CD4-positive, alpha-beta memory T cell (primary cell): ENCODE results near the gene STX11. TPM values are rescaled to one million over a fixed set of nuclear protein-coding genes. Genes with fewer than 3 reads are reported as not detected.

Experiments
- CTCF ChIA-PET: fragments of 350-600 bp; sonication (Branson Sonifier 250); formaldehyde crosslinking; loops from one replicate; lab custom pipeline; 2021; ENCODE audit warnings: inconsistent platforms; ENCODE audit not compliant: partially characterized antibody; lab: Charles Lee
- POLR2A ChIA-PET: fragments of 350-600 bp; sonication (Branson Sonifier 250); formaldehyde crosslinking; loops from one replicate; lab custom pipeline; 2021; ENCODE audit not compliant: partially characterized antibody; lab: Charles Lee
- DNase-seq, 5 donors: peaks; one replicate each; pipeline versions ENCODE4 v3.0.0 to v3.0.0-alpha.2; 2020 to 2022; ENCODE audit warnings: mixed read lengths in 1 of 5
- H3K27ac ChIP-seq: one replicate; pipeline ENCODE4 v1.7.0; 2013; ENCODE audit warnings: low read depth, low read length
- H3K27me3 ChIP-seq: 2 replicates; pipeline ENCODE4 v1.7.0; 2013; ENCODE audit warnings: mild to moderate bottlenecking, low read length, moderate library complexity; ENCODE audit not compliant: insufficient read depth
- H3K36me3 ChIP-seq: 2 replicates; pipeline ENCODE4 v1.7.0; 2013; ENCODE audit warnings: mild to moderate bottlenecking, low read length, moderate library complexity; ENCODE audit not compliant: insufficient read depth
- H3K4me1 ChIP-seq: 2 replicates; pipeline ENCODE4 v1.7.0; 2013; ENCODE audit warnings: mild to moderate bottlenecking, low read length, moderate library complexity; ENCODE audit not compliant: insufficient read depth
- H3K4me3 ChIP-seq, 2 donors: one replicate each; pipeline ENCODE4 v1.7.0; 2013; ENCODE audit warnings: low read length in 2 of 2, mild to moderate bottlenecking in 1 of 2
- H3K9me3 ChIP-seq, 2 donors: one replicate each; pipeline ENCODE4 v1.7.0; 2013; ENCODE audit warnings: low read length in 2 of 2, control low read depth in 1 of 2; ENCODE audit not compliant: control insufficient read depth in 1 of 2
- H3K27ac Mint-ChIP-seq, 7 donors: one replicate each; pipeline ENCODE4 v1.8.0; 2020 to 2021; ENCODE audit warnings: mixed read lengths in 7 of 7, mild to moderate bottlenecking in 6 of 7, inconsistent platforms in 3 of 7, moderate library complexity in 3 of 7
- H3K27me3 Mint-ChIP-seq, 2 donors: one replicate each; pipeline ENCODE4 v1.8.0; 2020 to 2021; ENCODE audit warnings: mixed read lengths in 2 of 2
- H3K36me3 Mint-ChIP-seq, 2 donors: one replicate each; pipeline ENCODE4 v1.8.0; 2020 to 2021; ENCODE audit warnings: mixed read lengths in 2 of 2, inconsistent platforms in 1 of 2, mild to moderate bottlenecking in 1 of 2
- H3K4me1 Mint-ChIP-seq, 4 donors: one replicate each; pipeline ENCODE4 v1.8.0; 2020 to 2021; ENCODE audit warnings: mixed read lengths in 4 of 4, mild to moderate bottlenecking in 1 of 4
- H3K4me3 Mint-ChIP-seq, 8 donors: one replicate each; pipeline ENCODE4 v1.8.0; 2020 to 2021; ENCODE audit warnings: mixed read lengths in 8 of 8, mild to moderate bottlenecking in 7 of 8, moderate library complexity in 6 of 8, inconsistent platforms in 3 of 8
- H3K9me3 Mint-ChIP-seq, 8 donors: one replicate each; pipeline ENCODE4 v1.8.0; 2020 to 2021; ENCODE audit warnings: mixed read lengths in 8 of 8, mild to moderate bottlenecking in 5 of 8, inconsistent platforms in 3 of 8, moderate library complexity in 1 of 8
- intact Hi-C: fragments of 100-400 bp; cut with micrococcal nuclease; formaldehyde crosslinking; loops from one replicate; pipeline ENCODE4 v1.15.1; 2023
- polyA plus RNA-seq, 2 donors: library from polyadenylated mRNA; unstranded; fragments of 300-500 nt; fragmentation: Illumina TruSeq; gene quantifications; one replicate each; pipeline ENCODE4 v1.2.3, GENCODE V29; 2021
- total RNA-seq, 2 experiments: library from RNA; stranded (reverse); gene quantifications; one replicate each; pipeline ENCODE4 v1.2.3, GENCODE V29; 2021

STX11 gene
- total and polyA plus RNA-seq, 4 experiments from 2014 or later, result 5.7 to 11.0 (median 7.9) TPM

DNA sequence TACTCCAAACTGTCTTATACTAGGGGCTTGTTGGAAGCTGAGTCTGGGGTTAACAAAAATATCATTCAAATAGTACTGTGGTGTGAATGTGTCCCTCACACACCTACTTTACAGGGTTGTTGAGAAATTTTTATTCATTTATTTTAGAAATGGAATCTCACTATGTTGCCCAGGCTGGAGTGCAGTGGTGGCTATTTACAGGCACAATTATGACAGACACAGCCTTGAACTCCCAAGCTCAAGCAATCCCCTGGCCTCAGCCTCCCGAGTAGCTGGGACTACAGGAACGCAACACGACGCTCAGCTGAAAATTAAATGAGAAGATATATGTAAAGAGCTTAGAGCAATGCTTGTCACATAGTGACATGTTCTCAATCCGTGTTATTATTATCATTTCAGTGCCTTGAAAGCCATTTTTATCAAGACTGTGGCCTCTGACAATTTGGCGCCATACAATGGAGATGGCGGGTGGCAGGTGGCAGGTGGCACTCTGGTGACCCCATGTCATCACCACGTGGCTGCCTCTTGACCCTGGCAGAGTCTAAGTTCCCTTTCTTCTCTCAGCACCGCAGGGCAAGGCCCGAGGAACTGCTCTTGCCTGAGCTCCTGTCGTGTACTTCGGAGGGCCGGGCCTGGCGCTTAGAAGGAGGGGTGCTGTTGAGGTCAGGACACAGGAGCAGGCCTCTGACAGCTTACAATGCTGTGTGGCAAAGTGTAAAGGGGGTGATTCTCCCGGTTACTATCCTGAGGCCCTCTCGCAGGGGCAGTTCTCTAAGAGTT lies 64.5 kb downstream of the STX11 start:
- ChIA-PET POLR2A (interaction anchor here (1.4 to 5.5 kb wide), 5 partner anchors 11 to 151 kb away, joined by 3 to 29 read pairs (median 4); partner anchors contain the start of gene STX11), CTCF (interaction anchor here (0.9 to 1.0 kb wide), 2 partner anchors 110 to 111 kb away, joined by 3 read pairs; no protein-coding TSS in a partner anchor)
- H3K9me3 Mint-ChIP-seq, result peaks cover 0 to 22% (median under 1%) of the 10 kb centered on the region in 8 donors
- no peaks in the 10 kb centered on the region for H3K27me3 ChIP-seq
- peaks cover 26 to 47% (median 36%) of the 10 kb centered on the region in 4 donors for H3K4me1 Mint-ChIP-seq
- no peaks in the 10 kb centered on the region for H3K36me3 ChIP-seq
- peak overlapping the region; percentile 89 to 99 (median 94) for H3K4me3 Mint-ChIP-seq
- peaks cover 0 to 21% of the 10 kb centered on the region in 2 donors for H3K36me3 Mint-ChIP-seq
- peaks cover 31% of the 10 kb centered on the region for H3K4me1 ChIP-seq
- peaks cover 4 to 14% of the 10 kb centered on the region in 2 donors for H3K27me3 Mint-ChIP-seq
- no peak for DNase-seq
- intact Hi-C loops, result loop anchor here (5.0 kb wide), 1 partner anchor 203 kb away; no protein-coding TSS in a partner anchor
- H3K27ac ChIP-seq, result peak overlapping the region; percentile 73
- H3K9me3 ChIP-seq, result no peaks in the 10 kb centered on the region
- peak overlapping the region; percentile 98 to 100 (median 99) for H3K27ac Mint-ChIP-seq
- peak overlapping the region; percentile 43 to 70 for H3K4me3 ChIP-seq

- CTCF ChIA-PET, result interaction anchor here (1.0 kb wide), 1 partner anchor 112 kb away, joined by 3 read pairs; no protein-coding TSS in a partner anchor
- peaks cover 0 to 22% (median under 1%) of the 10 kb centered on the region in 8 donors for H3K9me3 Mint-ChIP-seq
Measured at GRCh38 chr6:144215402-144215931, 65.2 kb downstream of the STX11 start.

GRCh38 chr6:144215932-144216667 lies 65.8 kb downstream of the STX11 start:
- POLR2A ChIA-PET, result interaction anchor here (0.7 to 5.5 kb wide), 9 partner anchors 13 to 682 kb away, joined by 3 to 29 read pairs (median 4); partner anchors contain the start of gene STX11
- intact Hi-C loops, result loop anchor here (1.0 to 5.0 kb wide), 10 partner anchors 65 to 373 kb away; partner anchors contain the start of genes LTV1, SF3B5 and UTRN
- no peaks in the 10 kb centered on the region for H3K9me3 ChIP-seq

More at GRCh38 chr6:144215402-144215931, 65.2 kb downstream of the STX11 start:
- Mint-ChIP-seq H3K36me3 (peaks cover 0 to 21% of the 10 kb centered on the region in 2 donors), H3K4me1 (peaks cover 26 to 47% (median 36%) of the 10 kb centered on the region in 4 donors), H3K4me3 (peak overlapping the region; percentile 89 to 99 (median 94)), H3K27me3 (peaks cover 2 to 13% of the 10 kb centered on the region in 2 donors), H3K27ac (peak overlapping the region; percentile 98 to 100 (median 99))
- Histone ChIP-seq H3K4me3 (peak overlapping the region; percentile 43 to 70), H3K9me3 (no peaks in the 10 kb centered on the region), H3K4me1 (peaks cover 31% of the 10 kb centered on the region), H3K27ac (peak overlapping the region; percentile 73), H3K27me3 (no peaks in the 10 kb centered on the region), H3K36me3 (no peaks in the 10 kb centered on the region)
- POLR2A ChIA-PET, result interaction anchor here (1.3 to 5.5 kb wide), 6 partner anchors 12 to 151 kb away, joined by 3 to 29 read pairs (median 4); partner anchors contain the start of gene STX11
- peak in 3 of 5 donors; percentile 17 to 35 (median 19) for DNase-seq
- intact Hi-C loops, result loop anchor here (5.0 kb wide), 1 partner anchor 203 kb away; no protein-coding TSS in a partner anchor

DNA sequence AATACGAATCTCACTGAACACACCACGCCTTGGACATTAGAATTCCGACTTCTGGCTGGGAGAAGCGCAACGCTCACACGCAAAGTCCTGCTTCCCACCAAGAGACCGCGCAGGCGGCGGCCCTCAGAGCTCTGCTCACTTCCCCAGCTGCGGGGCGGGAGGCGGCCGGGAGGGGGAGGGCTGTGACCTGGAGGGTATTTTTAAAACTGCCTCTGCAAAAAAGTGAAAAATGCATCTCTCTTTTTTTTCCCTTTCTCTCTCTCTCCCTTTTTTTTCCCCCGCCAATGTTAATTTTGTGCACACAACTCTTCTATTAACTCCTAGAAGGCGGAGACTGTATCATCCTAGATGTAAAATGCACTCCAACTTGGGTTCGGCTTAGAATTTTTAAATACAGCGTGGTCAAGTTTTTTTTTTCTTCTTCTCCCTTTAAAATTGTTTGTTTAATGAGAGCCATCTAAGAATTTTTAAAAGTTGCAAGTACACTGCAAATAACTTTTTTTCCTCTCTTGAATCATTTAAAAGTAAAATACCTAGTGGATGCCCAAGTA lies 66.4 kb downstream of the STX11 start:
- Histone ChIP-seq H3K4me1 (peaks cover 31% of the 10 kb centered on the region), H3K27me3 (no peaks in the 10 kb centered on the region), H3K27ac (peak overlapping the region; percentile 73), H3K36me3 (no peaks in the 10 kb centered on the region), H3K9me3 (no peaks in the 10 kb centered on the region), H3K4me3 (peak overlapping the region in 1 of 2 donors; percentile 70)
- peaks cover 0 to 11% of the 10 kb centered on the region in 2 donors for H3K27me3 Mint-ChIP-seq
- CTCF ChIA-PET, result interaction anchor here (0.7 to 3.4 kb wide), 11 partner anchors 11 to 277 kb away, joined by 3 to 12 read pairs (median 4); no protein-coding TSS in a partner anchor
- peak overlapping the region; percentile 98 to 100 (median 99) for H3K27ac Mint-ChIP-seq
- H3K4me3 Mint-ChIP-seq, result peak overlapping the region; percentile 89 to 99 (median 94)
- DNase-seq, result no peak
- peaks cover 0 to 22% (median under 1%) of the 10 kb centered on the region in 8 donors for H3K9me3 Mint-ChIP-seq
- peaks cover 0 to 21% of the 10 kb centered on the region in 2 donors for H3K36me3 Mint-ChIP-seq
- intact Hi-C loops, result loop anchor here (1.0 to 5.0 kb wide), 10 partner anchors 65 to 373 kb away; partner anchors contain the start of genes LTV1, SF3B5 and UTRN
- POLR2A ChIA-PET, result interaction anchor here (0.7 to 5.5 kb wide), 7 partner anchors 14 to 683 kb away, joined by 3 to 29 read pairs (median 4); partner anchors contain the start of gene STX11
- peaks cover 26 to 47% (median 36%) of the 10 kb centered on the region in 4 donors for H3K4me1 Mint-ChIP-seq

More at GRCh38 chr6:144215932-144216667, 65.8 kb downstream of the STX11 start:
- Histone ChIP-seq H3K4me3 (peak overlapping the region; percentile 43 to 70), H3K27me3 (no peaks in the 10 kb centered on the region), H3K4me1 (peaks cover 31% of the 10 kb centered on the region), H3K36me3 (no peaks in the 10 kb centered on the region), H3K27ac (peak overlapping the region; percentile 73)
- Mint-ChIP-seq H3K9me3 (peaks cover 0 to 22% (median under 1%) of the 10 kb centered on the region in 8 donors), H3K4me3 (peak overlapping the region; percentile 89 to 99 (median 94)), H3K27me3 (peaks cover 0 to 11% of the 10 kb centered on the region in 2 donors), H3K36me3 (peaks cover 0 to 21% of the 10 kb centered on the region in 2 donors), H3K27ac (peak overlapping the region; percentile 98 to 100 (median 99)), H3K4me1 (peaks cover 26 to 47% (median 36%) of the 10 kb centered on the region in 4 donors)
- CTCF ChIA-PET, result interaction anchor here (0.8 to 3.4 kb wide), 9 partner anchors 13 to 276 kb away, joined by 3 to 12 read pairs (median 4); no protein-coding TSS in a partner anchor
- peak; percentile 93 to 96 (median 94) for DNase-seq

GRCh38 chr6:144217264-144217663 lies 66.9 kb downstream of the STX11 start:
- peaks cover 0 to 22% (median under 1%) of the 10 kb centered on the region in 8 donors for H3K9me3 Mint-ChIP-seq
- peak overlapping the region; percentile 74 to 100 (median 98) for H3K27ac Mint-ChIP-seq
- H3K4me3 Mint-ChIP-seq, result peak overlapping the region; percentile 45 to 99 (median 92)
- H3K27me3 Mint-ChIP-seq, result peaks cover 0 to 11% of the 10 kb centered on the region in 2 donors
- Histone ChIP-seq H3K4me1 (peaks cover 31% of the 10 kb centered on the region), H3K9me3 (no peaks in the 10 kb centered on the region), H3K36me3 (no peaks in the 10 kb centered on the region), H3K4me3 (no peak overlapping the region), H3K27ac (no peak overlapping the region), H3K27me3 (no peaks in the 10 kb centered on the region)
- intact Hi-C loops, result loop anchor here (2.0 to 5.0 kb wide), 4 partner anchors 68 to 205 kb away; partner anchors contain the start of gene UTRN
- DNase-seq, result peak in 1 of 5 donors; percentile 6
- POLR2A ChIA-PET, result interaction anchor here (0.7 to 5.5 kb wide), 5 partner anchors 14 to 126 kb away, joined by 3 to 29 read pairs (median 4); partner anchors contain the start of gene STX11
- CTCF ChIA-PET, result interaction anchor here (0.7 to 3.4 kb wide), 13 partner anchors 10 to 277 kb away, joined by 3 to 29 read pairs (median 4); no protein-coding TSS in a partner anchor
- peaks cover 26 to 47% (median 36%) of the 10 kb centered on the region in 4 donors for H3K4me1 Mint-ChIP-seq
- H3K36me3 Mint-ChIP-seq, result peaks cover 0 to 21% of the 10 kb centered on the region in 2 donors
